ENCODE data around the gene CD38.
"Not testable (repeated sequence)": the region's sequence is repeated elsewhere in the genome, so short reads cannot be mapped to it uniquely, and the experiment has no call there.

CD38 gene

GRCh38 chr4:15799141-15799540 lies 21.0 kb downstream of the CD38 start:
- DNase-seq (ENCODE audit: low read depth) = no peak

DNA sequence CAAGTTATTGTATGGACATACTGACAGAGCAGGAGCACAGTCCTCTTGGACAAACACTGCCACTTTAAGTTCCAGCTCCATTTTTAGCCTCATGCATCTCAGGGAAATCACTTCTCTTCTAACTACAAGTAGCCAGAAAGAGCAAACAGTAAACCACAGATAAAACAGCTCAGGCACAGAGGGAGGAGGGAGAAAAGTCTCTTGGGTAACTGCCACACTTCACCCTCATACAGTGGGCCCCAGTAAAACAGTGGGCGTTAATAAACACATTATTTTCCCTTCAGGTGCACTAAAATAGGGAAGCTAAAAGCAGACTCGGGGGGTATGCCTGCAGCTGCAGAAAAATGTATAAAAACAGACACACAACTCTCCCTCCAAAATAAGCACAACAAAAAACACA lies 21.6 kb downstream of the CD38 start:
- no peak for DNase-seq (ENCODE audit: low read depth)

GRCh38 chr4:15802497-15802896 lies 24.4 kb downstream of the CD38 start:
- not testable (repeated sequence) for DNase-seq (ENCODE audit: low read depth)

- DNase-seq (ENCODE audit: low read depth) = no peak
These were observed 27.7 kb downstream of the CD38 start for GRCh38 chr4:15805583-15806517.

GRCh38 chr4:15809058-15809457 lies 30.9 kb downstream of the CD38 start:
- DNase-seq (ENCODE audit: low read depth) = no peak

GRCh38 chr4:15809466-15809865 lies 31.3 kb downstream of the CD38 start:
- DNase-seq (ENCODE audit: low read depth) = no peak

GRCh38 chr4:15811703-15812337 lies 33.7 kb downstream of the CD38 start:
- DNase-seq (ENCODE audit: low read depth) = no peak

DNA sequence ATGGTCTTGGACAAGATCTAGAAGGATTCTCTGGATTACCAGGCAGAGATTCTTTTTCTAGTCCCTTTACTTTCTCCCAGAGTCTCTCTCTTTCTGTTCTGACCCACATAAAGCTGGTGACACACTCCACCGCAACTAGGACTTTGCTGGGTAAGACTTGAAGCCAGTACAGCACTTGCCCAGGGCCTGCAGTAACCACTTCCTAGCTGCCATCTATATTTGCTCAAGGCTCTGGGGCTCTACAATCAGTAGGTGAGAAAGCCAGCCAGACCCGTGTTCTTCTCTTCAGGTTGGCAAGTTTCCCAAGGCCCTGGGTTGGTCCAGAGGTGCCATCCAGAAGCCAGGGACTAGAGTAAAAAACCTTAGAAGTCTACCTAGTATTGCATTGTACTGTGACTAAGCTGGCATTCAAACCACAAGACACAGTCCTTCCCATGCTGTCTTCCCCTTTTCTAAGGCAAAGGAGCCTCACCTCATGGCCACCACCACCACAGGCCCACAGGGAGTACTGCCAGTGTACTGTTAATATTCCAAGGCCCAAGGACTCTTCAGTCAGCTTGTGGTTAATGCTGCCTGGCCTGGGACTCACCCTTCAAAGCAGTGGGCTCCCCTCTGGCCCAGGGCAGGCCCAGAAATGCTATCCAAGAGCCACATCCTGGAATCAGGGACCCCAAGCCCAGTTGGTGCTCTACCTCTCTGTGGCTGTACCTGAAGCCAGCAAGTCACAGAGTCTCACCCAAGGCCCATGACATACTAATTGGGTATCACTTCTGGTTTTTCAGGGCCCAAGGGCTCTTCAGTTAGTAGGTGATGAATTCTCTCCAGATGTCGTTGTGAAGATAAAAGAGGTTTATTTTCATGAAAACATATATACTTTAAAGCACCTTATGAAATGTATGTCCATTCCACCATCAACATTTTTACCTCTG lies 54.7 kb downstream of the CD38 start:
- DNase-seq (ENCODE audit: low read depth) = no peak

- DNase-seq (ENCODE audit: low read depth) = no peak
These were observed 55.7 kb downstream of the CD38 start for GRCh38 chr4:15833801-15834200.

- DNase-seq (ENCODE audit: low read depth) = no peak
These were observed 58.2 kb downstream of the CD38 start for GRCh38 chr4:15836362-15836761.

GRCh38 chr4:15837591-15837990 lies 59.5 kb downstream of the CD38 start:
- DNase-seq (ENCODE audit: low read depth) = no peak

DNA sequence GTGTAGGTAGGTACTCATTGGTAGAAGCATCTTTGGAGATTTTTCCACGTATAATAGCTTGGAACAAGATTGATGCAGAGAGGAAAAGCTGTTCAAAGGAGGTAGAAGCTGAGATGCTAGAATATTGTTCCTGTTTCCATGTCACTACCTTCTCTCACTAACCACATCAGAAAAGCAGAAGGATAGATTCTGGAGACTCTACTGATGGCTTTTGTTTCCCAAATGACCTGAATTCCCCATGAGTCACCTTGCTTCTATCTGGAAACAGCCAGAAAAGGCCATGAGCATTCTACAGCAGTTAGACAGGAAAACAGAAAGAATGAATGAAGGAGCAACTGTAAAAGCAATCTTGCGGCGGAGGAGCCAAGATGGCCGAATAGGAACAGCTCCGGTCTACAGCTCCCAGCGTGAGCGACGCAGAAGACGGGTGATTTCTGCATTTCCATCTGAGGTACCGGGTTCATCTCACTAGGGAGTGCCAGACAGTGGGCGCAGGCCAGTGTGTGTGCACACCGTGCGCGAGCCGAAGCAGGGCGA lies 63.1 kb downstream of the CD38 start:
- DNase-seq (ENCODE audit: low read depth) = not testable (repeated sequence)

GRCh38 chr4:15847746-15848145 lies 69.6 kb downstream of the CD38 start:
- DNase-seq (ENCODE audit: low read depth) = no peak

- DNase-seq (ENCODE audit: low read depth) = no peak
These were observed 70.2 kb downstream of the CD38 start for GRCh38 chr4:15848191-15848842.

DNA sequence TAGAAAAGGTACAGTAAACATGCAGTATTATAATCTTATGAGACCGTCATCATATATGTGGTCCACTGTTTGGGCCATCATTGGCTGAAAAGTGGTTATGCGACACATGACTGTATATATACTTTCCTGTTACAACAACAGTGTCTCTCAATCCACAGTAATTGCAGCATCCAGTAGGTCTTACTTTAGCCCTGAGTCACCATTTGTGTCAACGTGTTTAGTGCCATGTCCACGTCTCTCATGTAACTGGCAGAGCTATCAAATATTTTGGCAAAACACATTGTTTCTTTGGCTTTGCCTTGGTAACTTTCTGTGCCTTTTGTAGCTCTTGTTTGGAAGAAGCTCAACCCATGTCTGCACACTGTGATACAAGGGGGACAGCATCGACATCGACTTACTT lies 73.8 kb downstream of the CD38 start:
- no peak for DNase-seq (ENCODE audit: low read depth)

GRCh38 chr4:15852524-15852923 lies 74.4 kb downstream of the CD38 start:
- no peak for DNase-seq (ENCODE audit: low read depth)

DNA sequence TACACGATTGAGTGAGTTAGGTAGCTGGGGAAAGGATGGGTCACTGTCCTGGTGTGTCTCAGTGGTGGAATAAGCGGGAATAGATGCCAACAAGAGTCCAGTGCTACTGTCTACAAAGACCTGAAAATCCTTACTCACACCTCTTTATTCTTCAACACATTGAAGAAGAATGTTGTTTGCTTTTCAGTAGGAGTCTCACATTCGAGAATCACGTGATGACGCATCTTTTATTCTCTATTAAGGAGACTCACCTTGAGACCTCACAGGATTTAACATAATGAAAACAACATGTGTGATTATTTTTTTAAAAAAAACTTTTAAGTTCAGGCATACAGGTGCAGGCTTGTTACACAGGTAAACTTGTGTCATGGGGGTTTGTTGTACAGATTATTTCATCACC lies 75.2 kb downstream of the CD38 start:
- DNase-seq (ENCODE audit: low read depth) = no peak

DNA sequence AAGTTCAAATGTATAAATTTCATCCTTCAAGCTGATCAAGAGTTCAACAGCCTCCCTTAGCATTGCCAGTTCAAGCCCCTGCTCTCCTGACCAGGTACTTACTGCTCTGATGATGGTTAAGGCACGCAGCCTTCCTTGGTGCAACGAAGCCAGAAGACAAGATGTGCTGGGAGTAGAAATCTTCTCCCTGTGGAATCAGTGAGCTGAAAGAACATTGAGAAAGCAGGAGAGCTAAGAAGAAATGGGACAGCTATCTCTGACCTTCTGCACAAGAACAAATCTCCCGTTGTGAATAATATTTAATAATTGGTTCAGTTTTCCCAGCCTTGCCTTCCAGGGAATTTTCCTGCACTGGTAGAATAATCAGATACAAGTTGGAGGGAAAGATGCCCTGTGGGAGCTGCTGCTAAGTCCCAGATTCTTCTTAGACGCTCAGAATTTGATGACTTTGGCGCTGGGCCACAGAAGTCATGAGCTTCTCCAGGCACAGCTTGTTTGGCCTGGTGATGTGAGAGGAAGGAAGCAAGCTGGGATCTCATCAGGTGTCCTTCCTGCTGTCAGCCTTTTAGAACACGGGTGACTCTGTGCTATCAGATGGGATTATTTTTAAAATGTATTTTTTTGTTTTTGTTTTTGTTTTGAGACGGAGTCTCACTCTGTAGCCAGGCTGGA lies 77.8 kb downstream of the CD38 start:
- no peak for DNase-seq (ENCODE audit: low read depth)

DNA sequence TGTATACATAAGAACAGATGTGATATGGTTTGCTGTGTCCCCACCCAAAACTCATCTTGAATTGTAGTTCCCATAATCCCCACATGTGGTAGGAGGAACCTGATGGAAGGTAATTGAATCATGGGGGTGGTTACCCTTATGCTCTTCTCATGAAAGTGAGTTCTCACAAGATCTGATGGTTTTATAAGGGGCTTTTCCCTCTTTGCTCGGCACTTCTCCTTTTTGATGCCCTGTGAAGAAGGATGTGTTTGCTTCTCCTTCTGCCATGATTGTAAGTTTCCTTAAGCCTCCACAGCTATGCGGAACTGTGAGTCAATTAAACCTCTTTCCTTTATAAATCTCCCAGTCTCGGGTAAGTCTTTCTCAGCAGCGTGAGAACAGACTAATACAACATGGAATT lies 83.1 kb downstream of the CD38 start:
- not testable (repeated sequence) for DNase-seq (ENCODE audit: low read depth)

- no peak for DNase-seq (ENCODE audit: low read depth)
These were observed 86.8 kb downstream of the CD38 start for GRCh38 chr4:15864651-15865566.

Measured in stimulated activated CD8-positive, alpha-beta memory T cell treated with anti-CD3 and anti-CD28 coated beads, Interleukin-12 subunit alpha, Interleukin-12 subunit beta, amount 100 ng/mL, for 4 hours (primary cell).